ENCODE data around the gene RND2.
"Not testable (repeated sequence)": the region's sequence is repeated elsewhere in the genome, so short reads cannot be mapped to it uniquely, and the experiment has no call there.

The RND2 gene

DNA sequence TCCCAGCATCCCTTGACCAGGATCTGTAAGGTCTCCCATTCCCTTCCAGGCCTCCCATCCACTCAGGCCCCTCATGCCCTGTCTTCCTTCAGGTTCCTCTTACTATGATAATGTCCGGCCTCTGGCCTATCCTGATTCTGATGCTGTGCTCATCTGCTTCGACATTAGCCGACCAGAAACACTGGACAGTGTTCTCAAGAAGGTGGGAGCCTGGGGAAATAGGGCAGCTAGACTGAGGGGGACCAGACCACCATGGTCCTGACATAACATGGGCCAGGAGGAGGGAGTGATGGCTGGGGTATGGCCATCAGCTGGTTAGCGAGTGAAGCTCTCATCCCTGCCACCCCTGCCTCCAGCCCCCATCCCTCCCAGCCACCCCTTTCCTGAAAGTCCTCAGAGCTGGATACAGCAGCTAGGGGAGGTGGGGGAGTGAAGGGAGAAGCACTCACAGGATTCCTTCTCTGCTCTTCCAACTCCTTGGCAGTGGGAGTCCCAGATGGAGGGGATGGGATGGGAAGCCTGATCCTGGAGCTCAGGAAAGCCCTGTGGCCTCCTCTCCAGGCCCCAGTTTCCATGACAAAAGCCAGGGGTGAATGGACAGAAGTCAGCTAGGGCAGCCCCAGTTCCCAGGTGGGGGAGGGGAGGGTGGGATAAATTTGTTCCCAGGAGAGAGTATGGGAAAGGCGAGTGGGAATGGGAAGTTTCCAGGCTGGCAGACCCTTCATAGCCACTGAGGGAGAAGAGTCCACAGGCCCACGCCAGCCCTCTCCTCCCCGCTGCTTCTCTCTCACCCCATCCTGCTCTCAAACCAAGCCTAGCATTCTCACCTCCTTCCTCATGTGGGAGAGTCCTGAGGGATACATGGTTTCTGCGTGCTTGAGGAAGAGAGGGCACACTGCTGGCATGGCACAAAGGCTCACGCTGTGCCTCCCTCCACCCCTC lies 2.3 kb downstream of the RND2 start:
- no peak for DNase-seq

DNA sequence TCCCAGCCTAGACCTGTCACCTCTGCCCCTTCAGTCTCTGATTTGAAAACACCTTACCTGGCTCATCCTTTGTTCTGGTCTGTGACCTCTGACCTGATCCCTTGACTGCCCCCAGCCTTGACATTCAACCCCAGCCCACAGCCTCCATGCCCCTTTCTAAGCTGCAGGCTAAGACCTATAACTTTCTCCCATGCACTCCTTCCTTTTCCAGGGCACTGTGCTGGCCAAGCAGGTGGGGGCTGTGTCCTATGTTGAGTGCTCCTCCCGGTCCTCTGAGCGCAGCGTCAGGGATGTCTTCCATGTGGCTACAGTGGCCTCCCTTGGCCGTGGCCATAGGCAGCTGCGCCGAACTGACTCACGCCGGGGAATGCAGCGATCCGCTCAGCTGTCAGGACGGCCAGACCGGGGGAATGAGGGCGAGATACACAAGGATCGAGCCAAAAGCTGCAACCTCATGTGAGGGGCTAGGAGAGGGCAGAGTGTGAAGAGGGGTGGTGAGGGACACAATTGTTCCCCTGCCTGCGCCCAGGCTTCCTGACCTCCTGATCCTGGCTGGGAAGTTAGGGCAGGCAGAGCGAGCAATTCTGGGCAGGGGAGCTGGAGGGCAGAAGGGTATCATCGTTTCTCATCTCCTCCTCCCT lies 3.3 kb downstream of the RND2 start:
- no peak for DNase-seq

DNA sequence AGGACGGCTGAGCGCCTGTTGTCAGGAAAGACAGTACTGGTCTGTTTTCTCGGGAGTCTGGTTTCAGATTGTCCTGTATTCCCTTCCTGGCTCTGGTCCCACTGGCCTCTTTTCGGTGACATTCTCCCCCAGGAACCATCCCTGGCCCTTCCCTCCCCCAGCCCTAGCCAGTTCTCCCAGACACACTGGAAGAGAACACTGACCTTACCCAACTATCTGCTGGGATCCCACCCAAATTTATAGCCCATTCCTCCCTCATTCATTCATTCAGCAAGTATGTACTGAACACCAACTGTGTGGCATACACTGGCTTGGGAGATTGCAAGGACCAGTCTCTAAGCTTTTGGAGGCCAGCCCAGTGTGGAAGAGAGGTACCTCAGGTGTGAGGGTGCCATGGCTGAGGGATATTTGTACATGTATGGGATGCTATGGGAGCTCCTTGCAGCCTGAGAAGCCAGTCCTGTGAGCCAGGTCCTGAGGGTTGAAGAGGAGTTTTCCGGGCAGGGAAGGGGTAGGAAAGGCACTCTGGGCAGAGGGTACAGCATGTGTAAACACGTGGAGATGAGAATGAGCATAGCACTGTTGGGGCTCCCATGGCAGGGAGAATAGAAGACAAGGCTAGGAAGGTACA lies 5.2 kb downstream of the RND2 start:
- DNase-seq: no peak

DNA sequence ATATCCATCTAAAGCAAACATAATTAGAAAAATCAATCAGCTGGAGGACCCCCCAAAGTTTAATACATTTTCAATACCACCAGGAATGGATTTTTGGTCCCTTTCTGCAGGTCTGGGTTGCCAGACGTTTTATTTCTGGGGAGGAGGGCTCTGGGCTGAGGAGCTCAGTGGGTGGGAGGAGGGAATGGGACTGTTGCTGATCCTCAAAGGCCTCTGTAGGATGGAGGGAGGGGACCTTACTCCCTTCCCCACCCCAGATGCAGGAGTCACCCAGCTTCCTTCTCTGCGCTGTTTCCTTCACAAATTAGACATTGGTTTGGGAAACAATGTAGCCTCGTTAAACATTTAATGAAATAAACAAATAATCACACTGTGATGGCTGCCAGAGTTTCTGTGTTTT lies 6.6 kb downstream of the RND2 start:
- no peak for DNase-seq

DNA sequence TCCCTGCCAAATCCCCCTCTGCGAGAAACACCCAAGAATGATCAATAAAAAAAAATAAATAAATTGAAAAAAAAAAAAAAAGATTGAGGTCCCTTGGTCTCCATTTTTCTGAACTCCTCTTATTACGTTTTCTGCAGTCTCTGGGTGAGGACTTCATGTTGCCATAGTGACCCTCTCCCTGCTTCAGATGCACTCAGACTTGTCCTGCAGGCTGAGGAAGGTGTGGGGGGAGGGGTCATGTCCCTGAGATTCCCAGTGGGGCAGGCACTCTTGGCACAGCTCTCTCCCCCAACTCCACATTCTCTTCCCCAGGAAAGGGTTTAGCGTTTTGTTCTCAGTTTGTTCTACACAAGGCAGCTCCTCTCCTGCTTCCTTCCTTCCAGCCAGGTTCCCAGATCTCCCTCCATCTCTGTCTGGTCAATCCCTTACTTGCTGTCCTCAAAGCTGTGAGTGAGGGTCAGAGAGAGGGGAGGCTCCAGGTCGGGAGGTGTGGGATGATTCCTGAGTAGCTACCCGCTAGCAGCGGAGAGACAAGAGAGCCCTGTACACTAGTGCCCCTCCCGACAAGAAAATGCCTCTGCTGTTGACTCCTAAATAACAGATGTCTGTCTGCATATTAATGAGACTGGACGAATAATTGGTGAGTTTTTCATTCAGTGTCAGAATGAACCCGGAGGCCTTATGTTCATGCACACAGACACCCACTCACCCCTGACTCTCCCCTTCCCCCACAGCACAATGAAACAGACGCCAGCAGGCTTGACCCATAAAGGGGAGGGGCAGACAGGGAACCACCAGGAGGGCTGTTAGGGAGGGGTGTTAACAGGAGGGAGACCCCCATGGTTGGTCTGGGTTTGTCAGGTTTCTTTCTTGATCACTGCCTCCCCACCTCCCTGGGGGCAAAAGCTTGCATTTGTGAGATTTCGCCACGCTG lies 9.2 kb downstream of the RND2 start:
- DNase-seq: no peak

DNA sequence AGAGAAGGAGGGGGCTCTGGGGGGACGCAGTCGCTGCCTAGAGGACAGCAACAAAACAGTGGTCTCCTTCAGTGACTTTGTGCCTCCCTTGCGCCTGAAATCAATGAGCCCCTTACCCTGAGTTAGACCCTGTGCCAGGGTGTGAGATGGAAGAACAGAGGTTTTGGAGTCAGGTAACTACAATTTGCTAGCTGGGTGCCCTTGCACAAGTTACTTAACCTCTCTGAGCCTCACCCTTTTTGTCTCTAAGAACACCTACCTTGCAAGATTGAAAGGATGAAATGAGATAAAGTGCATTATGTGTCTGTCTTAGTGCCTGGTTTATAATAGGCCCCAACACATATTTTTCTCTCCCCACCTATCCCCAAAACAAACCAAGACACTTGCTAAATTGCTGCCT lies 9.9 kb downstream of the RND2 start:
- DNase-seq: no peak

DNA sequence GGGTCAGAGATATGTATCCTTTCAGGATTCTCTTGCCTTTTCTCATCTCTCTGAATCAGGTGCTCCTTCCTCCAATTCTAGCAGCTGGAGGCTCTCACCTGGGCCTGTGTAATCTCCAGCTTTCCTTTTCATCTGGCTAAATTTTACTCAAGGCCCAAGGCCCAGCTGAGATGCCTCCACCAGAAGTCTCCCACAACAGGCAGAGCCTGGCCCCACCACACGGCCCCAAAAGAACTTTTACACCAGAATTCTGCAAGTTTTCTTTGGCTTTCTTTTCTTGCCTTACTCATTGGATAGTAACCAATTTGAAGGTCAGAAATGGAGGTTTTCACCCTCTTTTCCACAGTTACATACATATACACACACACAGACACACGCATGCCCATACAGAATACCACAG lies 14.6 kb downstream of the RND2 start:
- no peak for DNase-seq

DNA sequence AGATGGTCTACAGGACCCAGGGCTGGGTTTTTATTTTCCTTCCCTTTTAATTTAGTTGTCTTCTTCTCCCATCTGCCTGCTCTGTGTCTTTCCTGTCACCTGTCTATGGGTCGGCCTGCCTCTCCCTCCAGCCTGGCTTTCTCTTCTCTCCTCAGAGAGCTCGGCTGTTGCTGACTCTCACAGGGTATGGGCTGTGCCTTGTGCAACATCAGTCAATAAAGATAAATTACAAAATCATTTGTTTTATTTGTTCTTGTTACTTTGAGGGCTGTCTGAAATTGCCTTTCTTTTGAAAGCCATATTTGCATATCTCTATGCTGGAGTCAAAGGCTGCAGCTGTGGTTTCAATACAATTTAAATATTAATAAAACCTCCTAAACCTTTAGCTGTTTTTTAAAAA lies 15.6 kb downstream of the RND2 start:
- no peak for DNase-seq

DNA sequence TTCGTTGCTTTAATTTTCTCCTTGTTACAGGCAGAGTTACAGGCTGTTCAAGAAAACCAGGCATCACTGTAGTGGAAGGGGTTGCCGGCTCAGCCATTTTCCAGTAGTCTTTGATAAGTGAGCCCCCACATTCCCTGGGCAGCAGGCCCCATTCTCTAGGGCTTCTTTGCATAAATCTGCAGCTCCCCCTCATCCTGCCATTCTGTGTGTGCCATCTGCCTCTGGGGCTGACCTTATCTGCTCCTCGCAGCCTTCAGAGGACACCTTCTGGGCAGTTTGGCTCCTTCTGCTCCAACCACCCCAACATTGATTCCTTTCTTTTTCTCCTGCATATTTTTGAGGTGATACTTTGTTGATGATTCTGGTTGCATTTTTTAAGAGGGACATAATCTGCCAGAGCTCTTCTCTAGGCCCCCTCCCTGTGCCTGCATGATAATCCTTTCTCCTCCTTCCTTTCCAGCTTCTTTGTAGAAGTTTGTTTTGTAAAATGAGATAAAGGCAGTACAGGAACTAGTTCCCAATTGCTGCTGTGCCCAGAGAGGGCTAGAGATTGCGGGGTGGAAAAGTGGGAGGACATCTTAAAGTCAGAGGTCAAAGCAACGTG lies 17.1 kb downstream of the RND2 start:
- DNase-seq: no peak

DNA sequence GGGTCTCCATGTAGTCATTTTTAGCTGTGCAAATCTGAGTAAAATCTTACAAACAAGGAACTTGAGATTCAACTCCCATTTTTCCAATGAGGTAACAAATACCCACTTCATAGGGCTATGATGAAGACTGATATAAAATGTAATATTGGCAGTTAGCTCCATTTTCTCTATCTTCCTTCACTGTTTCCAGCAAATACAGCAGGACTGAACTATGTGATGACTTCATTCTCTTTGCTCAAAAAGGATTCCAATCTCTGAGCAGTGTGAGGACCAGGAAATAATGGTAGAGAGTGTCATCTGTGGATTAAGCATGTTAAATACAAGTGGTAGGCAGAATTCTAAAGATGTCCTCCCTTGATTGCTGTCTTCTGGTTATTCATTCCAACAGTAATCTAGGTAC lies 18.3 kb downstream of the RND2 start:
- no peak for DNase-seq

DNA sequence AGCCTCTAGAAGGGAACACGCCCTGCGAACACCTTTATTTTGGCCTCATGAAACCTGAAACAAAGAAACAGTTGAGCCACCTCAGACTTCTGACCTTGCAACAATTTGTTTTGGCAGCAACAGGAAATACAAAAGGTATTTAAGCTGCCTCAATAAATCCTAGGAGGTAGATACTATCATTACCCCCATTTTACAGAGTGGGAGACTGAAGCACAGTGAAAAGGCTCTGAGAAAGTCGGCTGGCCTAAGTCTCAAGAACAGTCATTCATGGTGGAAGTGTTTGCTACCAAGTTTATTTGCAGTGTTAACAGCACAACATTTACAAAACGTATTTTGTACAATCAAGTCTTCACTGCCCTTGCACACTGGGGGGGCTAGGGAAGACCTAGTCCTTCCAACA lies 19.0 kb downstream of the RND2 start:
- DNase-seq: no peak

DNA sequence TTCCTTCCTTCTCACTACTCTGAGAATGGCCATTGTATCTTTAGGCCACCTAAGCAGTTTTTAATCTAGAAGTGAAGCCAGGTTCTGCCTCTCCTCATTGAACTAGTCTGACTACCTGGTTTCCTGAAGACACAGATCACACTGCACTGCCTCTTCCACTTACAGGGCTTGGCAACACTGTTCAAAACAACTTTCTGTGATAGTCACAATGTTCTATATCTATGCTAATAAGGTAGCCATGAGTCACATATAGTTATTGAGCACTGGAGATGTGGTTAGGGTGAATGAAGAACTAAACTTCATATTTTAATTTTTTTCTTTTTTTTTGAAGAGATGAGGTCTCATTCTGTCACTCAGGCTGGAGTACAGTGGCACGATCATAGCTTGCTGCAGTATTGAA lies 26.9 kb downstream of the RND2 start:
- no peak for DNase-seq

DNA sequence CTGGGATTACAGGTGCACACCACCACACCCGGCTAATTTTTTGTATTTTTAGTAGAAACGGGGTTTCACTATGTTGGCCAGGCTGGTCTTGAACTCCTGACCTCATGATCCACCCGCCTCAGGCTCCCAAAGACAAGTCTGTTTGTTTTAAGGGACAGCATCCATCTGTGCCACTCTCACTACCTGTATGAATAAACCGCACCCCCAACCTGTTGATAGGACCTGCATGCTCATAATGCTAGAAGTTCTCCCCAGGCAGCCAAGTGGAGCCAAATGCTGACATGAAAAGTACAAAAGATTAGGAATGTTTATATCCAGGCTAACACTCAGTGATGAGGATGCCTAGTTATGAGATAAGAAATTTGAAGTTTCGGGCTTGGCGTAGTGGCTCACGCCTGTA lies 28.0 kb downstream of the RND2 start:
- not testable (repeated sequence) for DNase-seq

DNA sequence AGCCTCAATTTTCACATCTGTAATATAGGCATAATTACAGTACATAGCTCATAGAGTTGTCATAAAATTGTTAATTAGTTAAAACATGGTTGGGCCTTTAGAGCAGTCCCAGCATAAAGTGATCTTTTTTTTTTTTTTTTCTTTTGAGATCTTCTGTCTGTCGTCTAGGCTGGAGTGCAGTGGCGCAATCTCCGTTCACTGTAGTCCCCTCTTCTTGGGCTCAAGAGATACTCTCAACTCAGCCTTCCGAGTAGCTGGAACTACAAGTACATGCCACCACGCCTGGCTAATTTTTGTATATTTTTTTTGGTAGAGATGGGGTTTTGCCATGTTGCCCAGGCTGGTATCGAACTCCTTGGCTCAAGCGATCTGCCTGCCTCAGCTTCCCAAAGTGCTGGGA lies 31.0 kb downstream of the RND2 start:
- no peak for DNase-seq

DNA sequence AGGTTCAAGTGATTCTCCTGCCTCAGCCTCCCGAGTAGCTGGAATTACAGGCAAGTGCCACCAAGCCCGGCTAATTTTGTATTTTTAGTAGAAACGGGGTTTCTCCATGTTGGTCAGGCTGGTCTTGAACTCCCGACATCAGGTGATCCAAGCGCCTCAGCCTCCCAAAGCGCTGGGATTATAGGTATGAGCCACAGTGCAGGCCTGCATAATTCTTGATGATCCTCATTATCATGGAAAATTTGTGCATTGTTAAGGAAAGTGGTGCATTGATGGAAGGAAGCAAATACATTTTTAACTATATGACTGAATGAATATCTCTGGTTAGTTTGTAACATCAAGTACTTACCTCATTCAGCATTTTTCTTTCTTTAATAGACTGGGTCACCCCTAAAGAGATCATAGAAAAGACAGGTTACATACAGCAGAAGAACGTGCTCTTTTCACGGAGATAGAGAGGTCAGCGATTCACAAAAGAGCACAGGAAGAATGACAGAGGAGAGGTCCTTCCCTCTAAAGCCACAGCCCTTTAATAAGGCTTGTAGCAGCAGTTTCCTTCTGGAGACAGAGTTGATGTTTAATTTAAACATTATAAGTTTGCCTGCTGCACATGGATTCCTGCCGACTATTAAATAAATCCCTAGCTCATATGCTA lies 38.1 kb downstream of the RND2 start:
- no peak for DNase-seq

DNA sequence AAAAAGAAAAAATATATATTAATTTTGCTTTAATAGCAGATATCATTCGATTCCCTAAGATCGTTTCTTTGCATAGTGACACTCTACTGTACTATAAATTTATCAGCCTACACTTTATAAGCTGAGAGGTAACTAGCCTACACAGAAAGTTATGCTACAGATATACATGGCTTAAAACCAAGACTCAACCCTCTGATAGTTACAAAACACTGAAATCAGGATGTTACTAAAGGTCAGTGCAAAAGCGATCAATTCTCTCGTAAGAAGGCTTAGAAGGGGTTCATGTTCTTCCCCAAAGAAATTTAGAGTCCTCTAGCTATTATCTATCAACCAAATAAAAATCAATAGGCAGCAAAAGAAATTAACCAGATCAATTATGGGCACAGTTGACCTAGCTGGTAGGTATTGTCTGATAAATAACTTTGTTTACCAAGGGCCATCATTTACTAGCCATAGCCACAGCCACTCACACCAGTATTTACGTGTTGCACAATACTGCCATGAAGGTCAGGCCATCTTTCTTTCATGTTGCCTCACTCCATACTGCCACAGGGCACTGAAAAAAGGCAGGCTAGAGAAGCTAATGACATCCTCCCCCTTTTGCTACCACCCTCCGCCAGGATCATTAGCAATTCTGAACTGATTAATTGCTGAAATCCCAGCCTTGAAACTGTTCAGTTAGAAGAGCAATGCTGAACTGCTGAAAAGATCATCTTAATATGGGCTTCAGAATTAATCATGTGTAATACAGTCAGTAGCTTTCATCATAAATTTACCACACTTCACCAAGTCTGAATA lies 43.7 kb downstream of the RND2 start:
- no peak for DNase-seq

DNA sequence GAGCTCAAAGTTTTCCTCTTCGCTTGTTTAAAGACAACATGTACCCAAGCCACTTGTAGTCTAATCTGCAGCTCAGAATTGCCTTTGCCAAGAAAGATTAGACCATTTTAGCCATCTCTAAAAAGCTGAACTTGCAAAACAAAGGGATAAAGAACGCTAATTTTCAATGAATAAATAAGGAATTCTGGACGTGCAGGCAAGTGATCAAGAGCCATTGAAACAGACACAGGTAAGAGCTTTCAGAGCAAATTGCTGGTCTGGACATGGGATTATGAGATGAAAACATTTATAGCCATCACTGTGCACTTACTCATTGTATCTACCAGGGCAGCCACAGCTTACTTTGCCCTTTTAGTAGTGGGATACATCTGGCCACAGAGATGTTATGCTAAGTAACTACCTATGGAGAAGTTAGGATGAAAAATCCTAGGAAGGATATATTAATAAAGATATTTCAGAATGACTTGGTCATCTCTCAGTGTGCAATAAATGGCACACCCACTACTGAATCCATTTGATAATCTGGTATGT lies 44.4 kb downstream of the RND2 start:
- DNase-seq: no peak

DNA sequence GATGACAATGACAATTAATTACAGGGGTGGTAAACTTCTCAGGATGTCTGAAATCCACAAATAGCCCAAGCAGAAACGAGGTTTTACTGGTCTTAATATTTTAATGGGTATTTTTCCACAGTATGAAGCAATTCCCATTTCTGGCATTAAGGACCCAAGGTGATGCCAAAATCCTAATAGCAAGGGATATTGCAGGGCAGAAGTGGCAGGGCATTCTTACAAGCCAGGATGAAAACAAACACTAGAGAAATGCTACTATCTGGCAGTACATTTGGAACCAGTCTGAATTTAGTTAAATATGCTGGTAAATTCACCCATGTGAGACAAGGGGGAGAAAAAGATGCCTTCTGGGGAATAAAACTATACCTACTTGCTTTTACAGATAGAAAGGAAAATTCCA lies 45.2 kb downstream of the RND2 start:
- no peak for DNase-seq

DNA sequence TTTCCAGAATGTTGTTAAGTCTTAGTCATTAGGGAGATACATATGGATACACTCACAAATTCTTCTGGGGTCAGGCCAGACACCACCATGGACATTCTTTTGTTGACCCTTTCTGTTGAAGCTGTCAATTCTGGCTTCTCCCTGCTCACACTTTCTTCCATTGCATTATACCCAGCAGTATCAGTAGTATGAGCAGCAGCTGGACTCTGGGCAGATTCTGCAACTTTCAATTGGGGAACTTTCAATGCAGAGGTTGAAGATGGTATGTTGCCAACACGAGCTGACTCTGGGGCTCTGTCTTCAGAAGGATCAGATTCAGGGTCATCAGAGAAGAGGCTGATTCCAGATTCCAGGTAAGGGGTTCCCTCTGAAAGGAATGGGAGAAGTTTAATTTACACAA lies 45.8 kb downstream of the RND2 start:
- DNase-seq: no peak

DNA sequence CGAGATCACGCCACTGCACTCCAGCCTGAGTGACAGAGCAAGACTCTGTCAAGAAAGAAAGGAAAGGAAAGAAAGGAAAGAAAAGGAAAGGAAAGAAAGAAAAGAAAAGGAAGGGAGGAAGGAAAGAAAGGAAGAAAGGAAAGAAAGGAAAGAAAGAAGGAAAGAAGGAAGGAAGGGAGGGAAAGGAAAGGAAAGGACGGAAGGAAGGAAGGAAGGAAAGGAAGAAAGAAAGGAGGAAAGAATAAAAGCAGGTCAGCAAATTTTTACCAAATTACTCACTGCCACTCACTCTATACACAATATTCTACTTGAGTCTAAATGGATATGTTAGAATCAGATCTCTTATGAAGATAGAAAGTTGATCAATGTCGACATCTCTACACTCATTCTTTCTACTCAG lies 49.8 kb downstream of the RND2 start:
- DNase-seq: no peak
